ENCODE measurements around the gene ZKSCAN8. TPM values are rescaled to one million over a fixed set of nuclear protein-coding genes. Genes with fewer than 3 reads are reported as not detected.

ZKSCAN8 gene
- total RNA-seq, 2 donors from 2014 or later = 29.0 to 41.6 TPM

GRCh38 chr6:28158318-28158717 is 16.6 kb downstream of the ZKSCAN8 start:
- Histone ChIP-seq H3K9me3 (ENCODE audit: control insufficient read depth, low read length) (peaks cover 4% of the 10 kb centered on the region), H3K4me3 (ENCODE audit: low read length) (no peak overlapping the region), H3K27me3 (ENCODE audit: control insufficient read depth, insufficient read depth, low read length, poor library complexity, severe bottlenecking) (peaks cover 5% of the 10 kb centered on the region), H3K4me1 (ENCODE audit: control insufficient read depth, insufficient read depth, low read length) (no peaks in the 10 kb centered on the region), H3K9ac (ENCODE audit: extremely low read depth, low read length, poor library complexity, severe bottlenecking) (no peak overlapping the region), H3K36me3 (ENCODE audit: control insufficient read depth, insufficient read depth, low read length) (peaks cover 59% of the 10 kb centered on the region), H3K27ac (ENCODE audit: low read depth, low read length) (no peak overlapping the region)
- Mint-ChIP-seq H3K4me3 (no peak overlapping the region), H3K36me3 (ENCODE audit: low read depth) (peaks cover 64% of the 10 kb centered on the region), H3K27me3 (ENCODE audit: insufficient read depth) (peaks cover 24% of the 10 kb centered on the region), H3K4me1 (no peaks in the 10 kb centered on the region), H3K27ac (no peak overlapping the region), H3K9me3 (peaks cover 47% of the 10 kb centered on the region)
- TF ChIP-seq CTCF (conservative IDR thresholded peaks at IDR 0.05) = no peak
- no peak for DNase-seq
- 92% methylated on average over 3 of the region's 3 CpGs for WGBS, 2 experiments (ENCODE audit: insufficient coverage in 1 of 2, insufficient read length in 1 of 2)

GRCh38 chr6:28159029-28159607 is 17.4 kb downstream of the ZKSCAN8 start:
- Histone ChIP-seq H3K27ac (ENCODE audit: low read depth, low read length) (no peak overlapping the region), H3K36me3 (ENCODE audit: control insufficient read depth, insufficient read depth, low read length) (peaks cover 51% of the 10 kb centered on the region), H3K9me3 (ENCODE audit: control insufficient read depth, low read length) (no peaks in the 10 kb centered on the region), H3K4me3 (ENCODE audit: low read length) (no peak overlapping the region), H3K9ac (ENCODE audit: extremely low read depth, low read length, poor library complexity, severe bottlenecking) (no peak overlapping the region), H3K27me3 (ENCODE audit: control insufficient read depth, insufficient read depth, low read length, poor library complexity, severe bottlenecking) (peaks cover 6% of the 10 kb centered on the region), H3K4me1 (ENCODE audit: control insufficient read depth, insufficient read depth, low read length) (no peaks in the 10 kb centered on the region)
- Mint-ChIP-seq H3K27ac (no peak overlapping the region), H3K27me3 (ENCODE audit: insufficient read depth) (peaks cover 32% of the 10 kb centered on the region), H3K9me3 (peaks cover 39% of the 10 kb centered on the region), H3K36me3 (ENCODE audit: low read depth) (peaks cover 56% of the 10 kb centered on the region), H3K4me1 (no peaks in the 10 kb centered on the region), H3K4me3 (no peak overlapping the region)
- no peak for DNase-seq
- no peak for TF ChIP-seq CTCF (conservative IDR thresholded peaks at IDR 0.05)
- WGBS, 2 experiments (ENCODE audit: insufficient coverage in 1 of 2, insufficient read length in 1 of 2) = 91% methylated on average over 4 of the region's 4 CpGs; no CpG with 5 or more reads in 1 of the 2 experiments

- Mint-ChIP-seq H3K4me1 (no peaks in the 10 kb centered on the region), H3K4me3 (no peak overlapping the region), H3K27me3 (ENCODE audit: insufficient read depth) (peaks cover 43% of the 10 kb centered on the region), H3K9me3 (peaks cover 28% of the 10 kb centered on the region), H3K36me3 (ENCODE audit: low read depth) (peaks cover 45% of the 10 kb centered on the region), H3K27ac (no peak overlapping the region)
- H3K4me1 ChIP-seq (ENCODE audit: control insufficient read depth, insufficient read depth, low read length) = no peaks in the 10 kb centered on the region
- WGBS, 2 experiments (ENCODE audit: insufficient coverage in 1 of 2, insufficient read length in 1 of 2) = 92 to 94% methylated on average over 2 of the region's 2 CpGs
- no peak for TF ChIP-seq CTCF (conservative IDR thresholded peaks at IDR 0.05)
- peaks cover 15% of the 10 kb centered on the region for H3K27me3 ChIP-seq (ENCODE audit: control insufficient read depth, insufficient read depth, low read length, poor library complexity, severe bottlenecking)
- DNase-seq = no peak
- H3K9ac ChIP-seq (ENCODE audit: extremely low read depth, low read length, poor library complexity, severe bottlenecking) = no peak overlapping the region
- no peak overlapping the region for H3K4me3 ChIP-seq (ENCODE audit: low read length)
- H3K27ac ChIP-seq (ENCODE audit: low read depth, low read length) = no peak overlapping the region
- H3K9me3 ChIP-seq (ENCODE audit: control insufficient read depth, low read length) = no peaks in the 10 kb centered on the region
- peaks cover 40% of the 10 kb centered on the region for H3K36me3 ChIP-seq (ENCODE audit: control insufficient read depth, insufficient read depth, low read length)
These were observed 18.6 kb downstream of the ZKSCAN8 start for GRCh38 chr6:28160233-28160632.

All from endodermal cell (in vitro differentiated cells).